Gastroesophageal sphincter (tissue), 3 donors: ENCODE results near the gene NAA20.

Experiments
- CTCF ChIP-seq, 4 experiments: fragments of 200-600 bp in 2 of 4; fragments of 450-650 bp in 2 of 4; sonication (generic) in 1 of 4; IDR thresholded peaks; one replicate each; pipeline ENCODE4 v1.5.1; 2017 to 2019; ENCODE audit warnings: antibody characterized with exemption in 4 of 4, mild to moderate bottlenecking in 2 of 4, moderate library complexity in 2 of 4
- EP300 ChIP-seq: sonication (generic); formaldehyde crosslinking; IDR thresholded peaks from one replicate; pipeline ENCODE4 v1.6.1; 2017; ENCODE audit warnings: antibody characterized with exemption, mild to moderate bottlenecking
- POLR2A ChIP-seq, 2 donors: fragments of 450-650 bp; IDR thresholded peaks; one replicate each; pipeline ENCODE4 v1.6.1; 2017; ENCODE audit warnings: antibody characterized with exemption in 2 of 2, mild to moderate bottlenecking in 2 of 2, moderate library complexity in 1 of 2

GRCh38 chr20:20034486-20034885, 17.3 kb downstream of the NAA20 start:
- no peak for TF ChIP-seq CTCF (IDR thresholded peaks at IDR 0.05)
- no peak for TF ChIP-seq POLR2A (IDR thresholded peaks at IDR 0.05)
- TF ChIP-seq EP300, result no peak
